ENCODE results near the gene IL1RAPL2. TPM values are rescaled to one million over a fixed set of nuclear protein-coding genes. Genes with fewer than 3 reads are reported as not detected.
A peak's percentile ranks its signal among the peaks of the same experiment; 100 is the strongest.

The IL1RAPL2 gene
- total RNA-seq, 4 donors from 2014 or later, result not detected

- H3K27me3 ChIP-seq, result no peaks in the 10 kb centered on the region
- H3K27ac ChIP-seq, result no peak overlapping the region
- no peak for DNase-seq
- H3K9me3 ChIP-seq, result no peaks in the 10 kb centered on the region
- no peaks in the 10 kb centered on the region for H3K36me3 ChIP-seq
- no peak overlapping the region for H3K4me3 ChIP-seq (replicated peaks in 1 of 3)
- H3K4me1 ChIP-seq, result no peaks in the 10 kb centered on the region
- WGBS, 2 donors, result 73 to 80% methylated on average over 2 of the region's 2 CpGs
- intact Hi-C loops (cut with DNase I), result no loop called here
- TF ChIP-seq POLR2A (IDR thresholded peaks at IDR 0.05), result no peak
- TF ChIP-seq CTCF (IDR thresholded peaks at IDR 0.05), result no peak
These were observed 602.6 kb downstream of the IL1RAPL2 start for GRCh38 chrX:105168577-105168976.

DNA sequence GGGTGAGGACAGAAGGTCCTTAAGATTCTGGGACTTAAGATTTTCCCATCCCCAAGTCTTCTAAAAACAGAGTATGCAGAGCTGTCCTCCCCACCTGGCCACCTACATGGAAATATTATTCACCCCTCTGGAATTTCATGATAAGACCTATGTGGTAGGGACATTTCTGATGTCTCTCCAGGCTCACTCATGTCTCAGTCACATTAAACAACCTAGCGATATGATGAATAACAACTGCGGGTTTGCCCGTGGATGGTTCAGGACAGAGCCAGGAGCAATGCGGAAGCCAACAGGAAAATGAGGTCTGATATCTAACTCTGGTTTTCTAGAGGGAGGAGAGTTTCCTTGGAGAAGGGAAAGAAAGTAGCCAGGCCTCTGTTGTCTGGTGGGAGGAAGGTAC is 607.1 kb downstream of the IL1RAPL2 start:
- Histone ChIP-seq H3K27ac (no peak overlapping the region), H3K4me1 (no peaks in the 10 kb centered on the region), H3K27me3 (no peaks in the 10 kb centered on the region), H3K9me3 (no peaks in the 10 kb centered on the region), H3K4me3 (replicated peaks in 1 of 3) (no peak overlapping the region), H3K36me3 (no peaks in the 10 kb centered on the region)
- no peak for DNase-seq
- intact Hi-C loops (cut with DNase I), result no loop called here
- 94 to 100% methylated on average over 4 of the region's 4 CpGs for WGBS, 2 donors
- no peak for TF ChIP-seq POLR2A (IDR thresholded peaks at IDR 0.05)
- no peak for TF ChIP-seq CTCF (IDR thresholded peaks at IDR 0.05)

- TF ChIP-seq POLR2A (IDR thresholded peaks at IDR 0.05), result no peak
- no peak for TF ChIP-seq CTCF (IDR thresholded peaks at IDR 0.05)
- DNase-seq, result no peak
- Histone ChIP-seq H3K27ac (no peak overlapping the region), H3K36me3 (no peaks in the 10 kb centered on the region), H3K4me3 (replicated peaks in 1 of 3) (no peak overlapping the region), H3K4me1 (no peaks in the 10 kb centered on the region), H3K27me3 (no peaks in the 10 kb centered on the region), H3K9me3 (no peaks in the 10 kb centered on the region)
- WGBS, 2 donors, result 90% methylated on average over 3 of the region's 3 CpGs
- intact Hi-C loops (cut with DNase I), result no loop called here
These were observed 613.6 kb downstream of the IL1RAPL2 start for GRCh38 chrX:105179644-105180043.

GRCh38 chrX:105189093-105189492 is 623.1 kb downstream of the IL1RAPL2 start:
- TF ChIP-seq POLR2A (IDR thresholded peaks at IDR 0.05), result no peak
- TF ChIP-seq CTCF (IDR thresholded peaks at IDR 0.05), result no peak
- 93 to 94% methylated on average over 7 to 8 of the region's 8 CpGs for WGBS, 2 donors
- H3K27me3 ChIP-seq, result no peaks in the 10 kb centered on the region

GRCh38 chrX:105190252-105190853 is 624.4 kb downstream of the IL1RAPL2 start:
- H3K4me1 ChIP-seq, result no peaks in the 10 kb centered on the region
- DNase-seq, result peak in 1 of 2 donors; percentile 6
- intact Hi-C loops (cut with DNase I), result no loop called here

More at GRCh38 chrX:105189093-105189492, 623.1 kb downstream of the IL1RAPL2 start:
- no peak overlapping the region for H3K27ac ChIP-seq
- H3K4me1 ChIP-seq, result no peaks in the 10 kb centered on the region
- no peak overlapping the region for H3K4me3 ChIP-seq (replicated peaks in 1 of 3)
- H3K36me3 ChIP-seq, result no peaks in the 10 kb centered on the region
- DNase-seq, result no peak
- intact Hi-C loops (cut with DNase I), result no loop called here
- H3K9me3 ChIP-seq, result no peaks in the 10 kb centered on the region

More at GRCh38 chrX:105190252-105190853, 624.4 kb downstream of the IL1RAPL2 start:
- no peaks in the 10 kb centered on the region for H3K9me3 ChIP-seq
- no peak for TF ChIP-seq POLR2A (IDR thresholded peaks at IDR 0.05)
- peak; percentile 29 to 64 (median 58) for TF ChIP-seq CTCF (IDR thresholded peaks at IDR 0.05)
- no peaks in the 10 kb centered on the region for H3K36me3 ChIP-seq
- no peak overlapping the region for H3K4me3 ChIP-seq (replicated peaks in 1 of 3)
- no peak overlapping the region for H3K27ac ChIP-seq
- 0 to 10% methylated on average over 2 of the region's 2 CpGs for WGBS, 2 donors
- H3K27me3 ChIP-seq, result no peaks in the 10 kb centered on the region

All from thyroid gland (tissue), 4 donors.